GM12892 (cell line): Measurements from ENCODE around the gene UBE2C.

Experiments
- POLR2A ChIP-seq: IDR thresholded peaks from 2 replicates; pipeline ENCODE4 v1.6.1; 2011; ENCODE audit warnings: low read depth, low read length, control low read depth
- TAF1 ChIP-seq: IDR thresholded peaks from 2 replicates; pipeline ENCODE4 v1.6.1; 2011; ENCODE audit warnings: low read depth, mild to moderate bottlenecking, control low read depth, low read length, borderline replicate concordance

DNA sequence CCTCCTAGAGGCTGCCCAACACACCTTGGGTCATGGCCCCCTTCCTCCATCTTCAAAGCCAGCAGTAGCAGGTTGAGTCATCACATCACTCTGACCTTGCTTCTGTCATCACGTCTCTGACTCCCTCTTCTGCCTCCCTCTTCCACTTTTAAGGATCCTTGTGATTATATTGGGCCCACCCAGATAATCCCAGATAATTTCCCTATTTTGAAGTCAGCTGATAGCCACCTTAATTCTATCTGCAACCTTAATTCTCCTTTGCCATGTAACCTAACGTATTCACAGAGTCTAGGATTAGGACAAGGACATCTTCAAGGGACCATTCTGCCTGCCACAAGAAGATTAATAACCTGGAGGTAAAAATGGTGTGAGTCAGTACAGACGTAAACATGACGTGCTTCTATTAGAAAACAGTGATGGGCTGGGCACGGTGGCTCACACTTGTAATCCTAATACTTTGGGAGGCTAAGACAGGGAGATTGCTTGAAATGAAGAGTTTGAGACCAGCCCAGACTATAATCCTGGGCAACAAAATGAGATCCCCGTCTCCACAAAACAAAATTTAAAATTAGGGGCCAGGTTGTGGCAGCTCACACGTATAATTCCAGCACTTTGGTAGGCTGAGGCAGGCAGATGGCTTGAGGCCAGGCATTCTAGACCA, 48.2 kb downstream of the UBE2C start:
- TF ChIP-seq POLR2A (no peak), TAF1 (no peak)
